ENCODE results near the gene CHML. TPM values are rescaled to one million over a fixed set of nuclear protein-coding genes. Genes with fewer than 3 reads are reported as not detected.

Gene CHML
- total RNA-seq, 2 donors from 2014 or later, result 9.8 to 11.7 TPM

GRCh38 chr1:241640867-241641622 is 876 bp upstream of the CHML start:
- Mint-ChIP-seq H3K4me3 (peak overlapping the region; percentile 75), H3K27ac (peak overlapping the region; percentile 38 to 71), H3K27me3 (peaks cover 0 to 2% of the 10 kb centered on the region in 2 donors), H3K36me3 (no peaks in the 10 kb centered on the region), H3K9me3 (peaks cover 3% of the 10 kb centered on the region), H3K4me1 (ENCODE audit: low read depth in 2 of 2) (peaks cover 18 to 23% of the 10 kb centered on the region in 2 donors)
- ATAC-seq, result no peak
- no peak for DNase-seq (ENCODE audit: low spot score)

GRCh38 chr1:241639623-241640148 is 483 bp downstream of the CHML start:
- peaks cover 3% of the 10 kb centered on the region for H3K9me3 Mint-ChIP-seq
- peaks cover 8% of the 10 kb centered on the region for H3K36me3 Mint-ChIP-seq
- H3K4me1 Mint-ChIP-seq (ENCODE audit: low read depth in 2 of 2), result peaks cover 18 to 23% of the 10 kb centered on the region in 2 donors
- DNase-seq (ENCODE audit: low spot score), result no peak
- peak; percentile 20 to 48 for ATAC-seq
- H3K27ac Mint-ChIP-seq, result peak overlapping the region; percentile 7 to 38
- no peaks in the 10 kb centered on the region for H3K27me3 Mint-ChIP-seq
- H3K4me3 Mint-ChIP-seq, result peak overlapping the region; percentile 75

- Mint-ChIP-seq H3K9me3 (peaks cover 3% of the 10 kb centered on the region), H3K27ac (peak overlapping the region; percentile 7 to 38), H3K4me1 (ENCODE audit: low read depth in 2 of 2) (peaks cover 18 to 23% of the 10 kb centered on the region in 2 donors), H3K36me3 (peaks cover 8% of the 10 kb centered on the region), H3K27me3 (no peaks in the 10 kb centered on the region), H3K4me3 (peak overlapping the region; percentile 75)
- ATAC-seq (no peak), DNase-seq (ENCODE audit: low spot score) (no peak)
Measured at GRCh38 chr1:241638909-241639622, 1.1 kb downstream of the CHML start.

GRCh38 chr1:241638099-241638682 is 2.0 kb downstream of the CHML start:
- ATAC-seq, result no peak
- no peak for DNase-seq (ENCODE audit: low spot score)
- H3K36me3 Mint-ChIP-seq, result peaks cover 8% of the 10 kb centered on the region
- peaks cover 18 to 23% of the 10 kb centered on the region in 2 donors for H3K4me1 Mint-ChIP-seq (ENCODE audit: low read depth in 2 of 2)
- H3K4me3 Mint-ChIP-seq, result peak overlapping the region; percentile 76
- H3K27ac Mint-ChIP-seq, result no peak overlapping the region
- H3K9me3 Mint-ChIP-seq, result peaks cover 3% of the 10 kb centered on the region
- no peaks in the 10 kb centered on the region for H3K27me3 Mint-ChIP-seq

- H3K27ac Mint-ChIP-seq, result no peak overlapping the region
- peaks cover 18 to 23% of the 10 kb centered on the region in 2 donors for H3K4me1 Mint-ChIP-seq (ENCODE audit: low read depth in 2 of 2)
Measured at GRCh38 chr1:241637604-241638003, 2.6 kb downstream of the CHML start.

GRCh38 chr1:241637046-241637590 is 3.1 kb downstream of the CHML start:
- Mint-ChIP-seq H3K4me1 (ENCODE audit: low read depth in 2 of 2) (peaks cover 18 to 23% of the 10 kb centered on the region in 2 donors), H3K27me3 (no peaks in the 10 kb centered on the region), H3K9me3 (no peaks in the 10 kb centered on the region), H3K36me3 (peaks cover 11% of the 10 kb centered on the region), H3K4me3 (peak overlapping the region; percentile 76), H3K27ac (no peak overlapping the region)
- DNase-seq (ENCODE audit: low spot score) (no peak), ATAC-seq (no peak)

More at GRCh38 chr1:241637604-241638003, 2.6 kb downstream of the CHML start:
- ATAC-seq (no peak), DNase-seq (ENCODE audit: low spot score) (no peak)
- Mint-ChIP-seq H3K36me3 (peaks cover 8% of the 10 kb centered on the region), H3K9me3 (peaks cover 3% of the 10 kb centered on the region), H3K4me3 (peak overlapping the region; percentile 76), H3K27me3 (no peaks in the 10 kb centered on the region)

- peaks cover 18 to 23% of the 10 kb centered on the region in 2 donors for H3K4me1 Mint-ChIP-seq (ENCODE audit: low read depth in 2 of 2)
- peaks cover 17% of the 10 kb centered on the region for H3K36me3 Mint-ChIP-seq
- H3K27ac Mint-ChIP-seq, result no peak overlapping the region
- H3K27me3 Mint-ChIP-seq, result no peaks in the 10 kb centered on the region
- H3K4me3 Mint-ChIP-seq, result no peak overlapping the region
- no peaks in the 10 kb centered on the region for H3K9me3 Mint-ChIP-seq
- DNase-seq (ENCODE audit: low spot score) (no peak), ATAC-seq (no peak)
Measured at GRCh38 chr1:241636291-241636690, 3.9 kb downstream of the CHML start.

- no peak for ATAC-seq
- no peak overlapping the region for H3K4me3 Mint-ChIP-seq
- H3K9me3 Mint-ChIP-seq, result no peaks in the 10 kb centered on the region
- DNase-seq (ENCODE audit: low spot score), result no peak
- H3K36me3 Mint-ChIP-seq, result peaks cover 17% of the 10 kb centered on the region
- H3K27ac Mint-ChIP-seq, result no peak overlapping the region
- no peaks in the 10 kb centered on the region for H3K27me3 Mint-ChIP-seq
- H3K4me1 Mint-ChIP-seq (ENCODE audit: low read depth in 2 of 2), result peaks cover 17 to 23% of the 10 kb centered on the region in 2 donors
Measured at GRCh38 chr1:241635556-241636152, 4.5 kb downstream of the CHML start.

- Mint-ChIP-seq H3K4me1 (ENCODE audit: low read depth in 2 of 2) (peaks cover 10 to 12% of the 10 kb centered on the region in 2 donors), H3K4me3 (no peak overlapping the region), H3K27me3 (no peaks in the 10 kb centered on the region), H3K9me3 (no peaks in the 10 kb centered on the region), H3K27ac (no peak overlapping the region), H3K36me3 (peaks cover 17% of the 10 kb centered on the region)
- DNase-seq (ENCODE audit: low spot score) (no peak), ATAC-seq (no peak)
Measured at GRCh38 chr1:241632987-241633386, 7.2 kb downstream of the CHML start.

GRCh38 chr1:241631674-241632073 is 8.5 kb downstream of the CHML start:
- Mint-ChIP-seq H3K27me3 (no peaks in the 10 kb centered on the region), H3K9me3 (no peaks in the 10 kb centered on the region), H3K36me3 (peaks cover 17% of the 10 kb centered on the region), H3K4me1 (ENCODE audit: low read depth in 2 of 2) (peaks cover 0 to 8% of the 10 kb centered on the region in 2 donors), H3K27ac (no peak overlapping the region), H3K4me3 (no peak overlapping the region)
- ATAC-seq (no peak), DNase-seq (ENCODE audit: low spot score) (no peak)

- no peaks in the 10 kb centered on the region for H3K9me3 Mint-ChIP-seq
- peaks cover 17% of the 10 kb centered on the region for H3K36me3 Mint-ChIP-seq
- H3K4me3 Mint-ChIP-seq, result no peak overlapping the region
- peaks cover 0 to 8% of the 10 kb centered on the region in 2 donors for H3K4me1 Mint-ChIP-seq (ENCODE audit: low read depth in 2 of 2)
- DNase-seq (ENCODE audit: low spot score) (no peak), ATAC-seq (no peak)
- no peaks in the 10 kb centered on the region for H3K27me3 Mint-ChIP-seq
- H3K27ac Mint-ChIP-seq, result no peak overlapping the region
Measured at GRCh38 chr1:241630899-241631298, 9.3 kb downstream of the CHML start.

- Mint-ChIP-seq H3K27me3 (no peaks in the 10 kb centered on the region), H3K4me3 (no peak overlapping the region)
- no peak for DNase-seq (ENCODE audit: low spot score)
Measured at GRCh38 chr1:241630476-241630875, 9.7 kb downstream of the CHML start.

GRCh38 chr1:241630005-241630404 is 10.2 kb downstream of the CHML start:
- no peak for ATAC-seq
- no peak for DNase-seq (ENCODE audit: low spot score)
- H3K27me3 Mint-ChIP-seq, result no peaks in the 10 kb centered on the region
- no peak overlapping the region for H3K4me3 Mint-ChIP-seq
- peak overlapping the region in 1 of 2 donors; percentile 23 for H3K27ac Mint-ChIP-seq
- H3K36me3 Mint-ChIP-seq, result peaks cover 11% of the 10 kb centered on the region
- no peaks in the 10 kb centered on the region for H3K9me3 Mint-ChIP-seq
- H3K4me1 Mint-ChIP-seq (ENCODE audit: low read depth in 2 of 2), result peaks cover 0 to 8% of the 10 kb centered on the region in 2 donors

More at GRCh38 chr1:241630476-241630875, 9.7 kb downstream of the CHML start:
- no peaks in the 10 kb centered on the region for H3K9me3 Mint-ChIP-seq
- H3K4me1 Mint-ChIP-seq (ENCODE audit: low read depth in 2 of 2), result peaks cover 0 to 8% of the 10 kb centered on the region in 2 donors
- H3K27ac Mint-ChIP-seq, result no peak overlapping the region
- ATAC-seq, result no peak
- H3K36me3 Mint-ChIP-seq, result peaks cover 16% of the 10 kb centered on the region

Measured in natural killer cell treated with Interleukin-12 subunit alpha and Interleukin-12 subunit beta and Interleukin-15 and Interleukin-18, amount 100 ng/mL, for 72 hours (primary cell).